KMS-11 (cell line): ENCODE data around the gene TMPRSS7.

Experiments
- H2AFZ ChIP-seq: fragments of 200-600 bp; sonication (generic); 2 replicates; pipeline ENCODE4 v1.6.1; 2016; ENCODE audit warnings: antibody characterized with exemption, mixed run types, low read depth
- H3K27ac ChIP-seq: fragments of 200-600 bp; sonication (generic); 2 replicates; pipeline ENCODE4 v1.6.1; 2016; ENCODE audit warnings: mild to moderate bottlenecking, mixed run types
- H3K27me3 ChIP-seq: fragments of 200-600 bp; sonication (generic); 2 replicates; pipeline ENCODE4 v1.6.1; 2017; ENCODE audit warnings: mild to moderate bottlenecking, low read depth, mixed run types, moderate library complexity; ENCODE audit not compliant: insufficient read depth
- H3K36me3 ChIP-seq: fragments of 200-600 bp; sonication (generic); 2 replicates; pipeline ENCODE4 v1.6.1; 2017; ENCODE audit warnings: mild to moderate bottlenecking, mixed run types; ENCODE audit not compliant: insufficient read depth
- H3K4me1 ChIP-seq: fragments of 200-600 bp; sonication (generic); 2 replicates; pipeline ENCODE4 v1.6.1; 2016; ENCODE audit warnings: mild to moderate bottlenecking, low read depth, mixed run types; ENCODE audit not compliant: poor library complexity, severe bottlenecking
- H3K4me2 ChIP-seq: fragments of 200-600 bp; sonication (generic); 2 replicates; pipeline ENCODE4 v1.7.0; 2016; ENCODE audit warnings: mild to moderate bottlenecking, mixed run types
- H3K4me3 ChIP-seq: fragments of 200-600 bp; sonication (generic); IDR thresholded peaks from 2 replicates; pipeline ENCODE4 v1.6.1; 2017; ENCODE audit warnings: low read depth, low read length, mixed read lengths; ENCODE audit not compliant: insufficient read depth
- H3K79me2 ChIP-seq: fragments of 200-600 bp; sonication (generic); 2 replicates; pipeline ENCODE4 v1.6.1; 2016; ENCODE audit warnings: low read depth, mixed run types; ENCODE audit not compliant: insufficient read depth
- H3K9ac ChIP-seq: fragments of 200-600 bp; sonication (generic); 2 replicates; pipeline ENCODE4 v1.6.1; 2016; ENCODE audit warnings: mild to moderate bottlenecking, mixed run types
- H4K20me1 ChIP-seq: fragments of 200-600 bp; sonication (generic); 2 replicates; pipeline ENCODE4 v1.6.1; 2016; ENCODE audit warnings: mild to moderate bottlenecking, mixed run types; ENCODE audit not compliant: insufficient read depth
- TF ChIP-seq, protein P1 (sequence below): fragments of 200-600 bp; sonication (generic); conservative IDR thresholded peaks from 2 replicates; pipeline ENCODE4 v1.6.1; 2017; ENCODE audit warnings: low read depth, mild to moderate bottlenecking, antibody characterized with exemption, low read length, moderate library complexity, mixed read lengths

Gene TMPRSS7

DNA sequence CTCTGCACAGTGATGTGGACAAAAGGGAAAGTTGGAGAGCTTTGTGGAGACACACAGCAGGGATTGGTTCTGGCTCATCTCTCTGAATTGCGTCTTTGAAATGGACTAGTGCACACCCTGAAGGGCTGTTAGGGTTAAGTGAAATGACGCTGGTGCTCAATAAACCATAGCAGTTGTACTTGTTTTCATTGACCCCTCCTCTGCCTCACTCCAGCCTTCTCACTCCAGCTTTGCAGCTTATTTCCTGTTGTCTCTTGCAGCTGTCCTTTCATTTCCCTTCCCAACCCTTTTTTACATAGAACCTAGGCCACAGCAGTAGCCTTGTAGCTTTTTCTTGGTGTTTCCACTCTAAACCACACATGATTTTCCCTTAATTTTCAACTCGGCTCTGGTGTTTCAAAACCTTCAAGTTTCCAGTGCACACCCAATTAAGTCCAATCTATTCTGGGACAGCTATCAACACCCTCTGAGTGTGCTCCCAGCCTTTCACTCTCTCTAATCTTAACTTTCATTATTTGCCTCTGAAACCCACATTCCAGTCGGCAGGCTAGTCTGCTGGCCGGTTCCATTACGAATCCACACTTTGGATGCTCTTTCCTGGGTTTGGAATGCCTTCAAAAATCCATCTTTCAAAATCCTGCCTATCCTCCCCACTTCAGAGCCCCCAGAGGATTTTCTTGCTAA is 58.1 kb downstream of the TMPRSS7 start:
- H3K27ac ChIP-seq = peak overlapping the region; percentile 32; the same call in 1 of the 2 replicates
- no peaks in the 10 kb centered on the region for H3K36me3 ChIP-seq
- H3K4me1 ChIP-seq = peaks cover 66% of the 10 kb centered on the region
- TF ChIP-seq, protein P1, sequence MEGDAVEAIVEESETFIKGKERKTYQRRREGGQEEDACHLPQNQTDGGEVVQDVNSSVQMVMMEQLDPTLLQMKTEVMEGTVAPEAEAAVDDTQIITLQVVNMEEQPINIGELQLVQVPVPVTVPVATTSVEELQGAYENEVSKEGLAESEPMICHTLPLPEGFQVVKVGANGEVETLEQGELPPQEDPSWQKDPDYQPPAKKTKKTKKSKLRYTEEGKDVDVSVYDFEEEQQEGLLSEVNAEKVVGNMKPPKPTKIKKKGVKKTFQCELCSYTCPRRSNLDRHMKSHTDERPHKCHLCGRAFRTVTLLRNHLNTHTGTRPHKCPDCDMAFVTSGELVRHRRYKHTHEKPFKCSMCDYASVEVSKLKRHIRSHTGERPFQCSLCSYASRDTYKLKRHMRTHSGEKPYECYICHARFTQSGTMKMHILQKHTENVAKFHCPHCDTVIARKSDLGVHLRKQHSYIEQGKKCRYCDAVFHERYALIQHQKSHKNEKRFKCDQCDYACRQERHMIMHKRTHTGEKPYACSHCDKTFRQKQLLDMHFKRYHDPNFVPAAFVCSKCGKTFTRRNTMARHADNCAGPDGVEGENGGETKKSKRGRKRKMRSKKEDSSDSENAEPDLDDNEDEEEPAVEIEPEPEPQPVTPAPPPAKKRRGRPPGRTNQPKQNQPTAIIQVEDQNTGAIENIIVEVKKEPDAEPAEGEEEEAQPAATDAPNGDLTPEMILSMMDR = no peak
- no peaks in the 10 kb centered on the region for H3K27me3 ChIP-seq
- no peak overlapping the region for H3K4me3 ChIP-seq
- no peak overlapping the region for H2AFZ ChIP-seq
- H3K4me2 ChIP-seq = peak overlapping the region; percentile 36
- H3K79me2 ChIP-seq = no peaks in the 10 kb centered on the region
- H4K20me1 ChIP-seq = no peaks in the 10 kb centered on the region
- H3K9ac ChIP-seq = no peak overlapping the region

DNA sequence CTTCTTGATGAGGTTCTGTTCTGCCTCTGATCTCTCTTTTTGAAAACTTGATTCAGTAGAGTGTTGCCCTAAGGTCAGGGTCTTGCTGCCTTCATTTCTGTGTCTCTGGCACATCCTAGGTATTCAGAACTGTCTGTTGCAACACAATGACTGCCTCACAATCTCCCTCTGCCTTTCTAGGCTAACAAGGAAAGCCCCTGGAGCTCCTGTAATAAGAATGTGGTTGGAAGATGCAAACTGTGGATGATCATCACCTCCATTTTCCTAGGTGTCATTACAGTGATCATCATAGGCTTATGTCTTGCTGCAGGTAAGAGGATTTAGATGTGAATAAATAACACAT is 58.6 kb downstream of the TMPRSS7 start:
- peaks cover 64% of the 10 kb centered on the region for H3K4me1 ChIP-seq
- TF ChIP-seq, protein P1 = no peak

DNA sequence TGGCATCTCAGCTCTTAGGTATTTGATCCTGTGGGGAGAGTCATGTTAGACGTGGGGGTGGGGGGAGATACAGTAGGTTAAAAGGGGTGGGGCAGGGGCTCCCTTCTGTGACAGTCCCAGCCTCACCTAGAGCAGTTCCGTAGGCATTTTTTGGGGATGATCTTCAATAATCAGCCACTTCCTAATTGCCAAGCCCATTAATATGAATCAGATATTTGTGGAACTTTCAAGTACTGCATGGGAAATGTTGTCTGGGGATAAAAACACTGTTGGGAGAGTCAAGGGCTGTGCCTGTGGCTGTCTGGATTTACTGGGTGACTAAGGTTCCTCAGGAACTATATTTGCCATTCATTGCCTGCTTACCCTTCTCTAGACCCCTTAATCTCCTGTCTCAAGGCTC is 61.2 kb downstream of the TMPRSS7 start:
- H3K79me2 ChIP-seq = no peaks in the 10 kb centered on the region
- no peak overlapping the region for H3K27ac ChIP-seq
- H4K20me1 ChIP-seq = no peaks in the 10 kb centered on the region
- H3K4me2 ChIP-seq = no peak overlapping the region
- H3K4me1 ChIP-seq = peaks cover 38% of the 10 kb centered on the region
- no peaks in the 10 kb centered on the region for H3K36me3 ChIP-seq
- H3K27me3 ChIP-seq = no peaks in the 10 kb centered on the region
- H2AFZ ChIP-seq = no peak overlapping the region
- H3K4me3 ChIP-seq = no peak overlapping the region
- TF ChIP-seq, protein P1 = no peak
- H3K9ac ChIP-seq = no peak overlapping the region

More for the DNA sequence above, 58.6 kb downstream of the TMPRSS7 start:
- Histone ChIP-seq H3K27me3 (no peaks in the 10 kb centered on the region), H3K36me3 (no peaks in the 10 kb centered on the region), H3K9ac (no peak overlapping the region), H3K4me3 (no peak overlapping the region), H3K27ac (peak overlapping the region; percentile 32; the same call in 1 of the 2 replicates), H3K79me2 (no peaks in the 10 kb centered on the region), H2AFZ (no peak overlapping the region), H4K20me1 (no peaks in the 10 kb centered on the region), H3K4me2 (peak overlapping the region; percentile 36; the same call in 1 of the 2 replicates)

DNA sequence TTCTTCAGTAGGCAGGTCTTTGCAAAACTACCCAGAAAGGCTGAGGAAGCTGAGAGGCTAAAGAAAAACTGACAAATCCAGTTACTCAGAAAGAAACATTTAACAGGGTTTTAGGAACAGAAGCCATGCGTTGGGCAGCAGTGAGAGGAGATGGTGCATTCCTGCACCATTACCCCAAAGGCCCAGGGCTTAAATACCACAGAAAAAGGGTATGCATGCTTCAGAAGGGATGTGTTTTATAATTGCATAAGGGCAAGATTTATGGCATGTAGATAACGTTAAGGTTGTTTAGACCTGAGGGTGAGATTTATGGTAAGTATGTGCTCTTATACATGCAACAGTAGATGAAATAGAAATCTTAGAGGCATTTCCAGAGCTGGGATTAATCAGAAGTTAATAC is 61.6 kb downstream of the TMPRSS7 start:
- H3K9ac ChIP-seq = no peak overlapping the region
- no peaks in the 10 kb centered on the region for H3K27me3 ChIP-seq
- H2AFZ ChIP-seq = no peak overlapping the region
- no peaks in the 10 kb centered on the region for H3K36me3 ChIP-seq
- H3K27ac ChIP-seq = no peak overlapping the region
- H3K4me2 ChIP-seq = no peak overlapping the region
- no peaks in the 10 kb centered on the region for H3K79me2 ChIP-seq
- no peaks in the 10 kb centered on the region for H4K20me1 ChIP-seq
- TF ChIP-seq, protein P1 = no peak
- H3K4me1 ChIP-seq = peaks cover 34% of the 10 kb centered on the region
- no peak overlapping the region for H3K4me3 ChIP-seq
